HG03342 (cell line): Measurements from ENCODE around the gene RAB44.

ENCODE experiments used
- ATAC-seq: cut with Tn5 transposase; IDR thresholded peaks from one replicate; pipeline ENCODE4 v1.9.1; 2021; ENCODE audit warnings: mild to moderate bottlenecking, moderate library complexity; ENCODE audit not compliant: unreplicated experiment

RAB44 gene

DNA sequence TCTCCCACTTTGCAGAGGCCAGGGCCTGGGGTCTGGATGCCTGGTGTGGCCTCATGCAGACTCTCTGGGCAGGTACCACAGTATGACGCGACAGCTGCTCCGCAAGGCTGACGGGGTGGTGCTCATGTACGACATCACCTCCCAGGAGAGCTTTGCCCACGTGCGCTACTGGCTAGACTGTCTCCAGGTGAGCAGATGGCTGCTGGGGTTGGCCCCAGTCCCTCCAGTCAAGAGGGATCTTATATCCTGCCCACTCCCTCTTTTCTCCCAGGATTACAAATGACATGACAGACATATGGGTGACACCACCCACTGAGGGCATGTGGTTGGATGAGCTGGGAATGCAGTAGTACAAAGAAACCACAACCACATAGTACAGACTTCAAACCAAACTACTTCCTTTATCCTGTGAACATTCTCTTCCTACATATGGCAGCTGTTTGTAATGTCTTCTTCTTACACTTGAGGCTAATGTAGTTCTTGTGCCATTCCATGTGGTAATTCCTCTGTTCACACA, 29.9 kb downstream of the RAB44 start:
- no peak for ATAC-seq

DNA sequence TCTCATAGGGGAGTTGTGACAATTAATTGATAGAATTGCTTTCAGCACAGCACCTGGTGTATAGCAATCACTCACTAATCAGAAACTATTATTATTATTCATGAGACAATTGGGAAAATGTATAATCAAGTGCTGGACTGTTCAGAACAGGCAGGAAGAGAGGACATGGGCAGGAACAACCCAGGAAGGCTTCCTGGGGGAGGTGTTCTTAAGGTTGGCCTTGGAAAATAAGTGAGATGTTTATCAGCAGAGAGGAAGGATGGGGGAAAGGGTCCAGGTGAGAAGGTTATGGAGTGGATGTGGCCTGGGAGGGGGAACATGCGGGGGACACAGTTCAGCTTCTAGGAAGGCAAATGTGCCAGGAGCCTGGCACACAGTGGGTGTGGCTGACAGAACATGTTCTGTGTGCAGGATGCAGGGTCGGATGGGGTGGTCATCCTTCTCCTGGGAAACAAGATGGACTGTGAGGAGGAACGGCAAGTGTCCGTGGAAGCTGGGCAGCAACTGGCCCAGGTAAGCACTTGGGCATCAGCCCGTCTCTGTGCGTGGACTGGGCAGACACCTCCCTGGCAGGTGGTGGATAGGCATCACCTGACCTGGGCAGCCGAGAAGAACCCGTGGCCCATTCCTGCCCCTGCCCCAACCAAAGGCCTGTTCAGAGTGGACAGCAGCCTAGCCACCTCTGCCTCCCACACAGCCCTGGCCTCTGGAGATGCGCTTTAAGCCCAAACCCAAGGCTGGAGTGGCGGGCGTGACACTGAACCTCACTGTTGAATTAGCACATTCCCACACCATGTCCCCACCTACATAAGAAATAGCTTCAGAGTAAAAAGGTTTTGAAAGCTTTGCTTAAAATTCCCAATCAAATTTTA, 30.9 kb downstream of the RAB44 start:
- ATAC-seq = no peak

DNA sequence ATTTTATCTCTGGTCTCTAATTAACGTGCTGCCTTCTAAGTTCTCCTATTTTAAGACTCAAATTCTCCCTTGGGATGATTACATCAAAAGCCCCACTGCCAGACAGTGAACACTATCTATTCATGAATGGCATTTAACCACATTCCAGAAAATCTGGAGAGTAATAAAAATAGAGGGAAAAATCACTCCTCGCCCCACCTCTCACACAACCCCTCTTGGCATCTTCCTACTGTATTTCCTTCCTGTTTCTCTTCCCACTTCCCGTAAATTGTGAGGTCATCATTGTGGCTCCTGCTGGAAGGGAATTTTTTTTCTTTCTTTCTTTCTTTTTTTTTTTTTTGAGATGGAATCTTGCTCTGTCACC, 31.5 kb downstream of the RAB44 start:
- ATAC-seq = no peak

- ATAC-seq = no peak
Observed at GRCh38 chr6:36730424-36731380, 33.1 kb downstream of the RAB44 start.

- no peak for ATAC-seq
Observed at GRCh38 chr6:36731622-36732310, 34.1 kb downstream of the RAB44 start.

- ATAC-seq = no peak
Observed at GRCh38 chr6:36733300-36733699, 35.7 kb downstream of the RAB44 start.

DNA sequence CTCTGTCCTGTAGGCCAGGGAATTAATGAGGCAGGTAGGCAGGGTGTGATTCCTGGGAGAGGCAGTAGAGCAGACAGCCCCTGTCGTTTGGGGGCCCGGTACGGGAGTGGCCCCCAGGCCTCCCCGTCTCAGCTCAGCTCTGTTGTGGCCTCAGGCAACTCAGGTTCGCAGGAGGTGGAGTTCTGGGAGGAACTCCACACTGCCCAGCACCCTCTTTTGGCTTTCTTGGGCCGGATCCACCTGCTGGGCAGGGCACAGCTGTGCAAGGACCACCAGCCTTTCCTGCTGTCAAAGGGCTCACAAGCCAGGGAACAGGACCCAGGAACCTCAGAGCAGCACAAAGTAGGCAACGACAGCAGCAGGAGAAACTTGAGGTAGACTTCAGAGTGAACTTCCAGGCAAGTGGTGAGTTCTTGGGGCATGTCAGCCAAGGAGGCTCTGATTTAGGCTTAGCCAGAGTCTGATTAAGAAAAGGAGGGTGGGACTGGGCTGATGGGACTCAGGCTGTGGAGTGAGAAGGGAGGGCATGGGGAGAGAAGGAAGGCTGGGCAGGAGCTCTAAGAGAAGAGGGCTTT, 36.9 kb downstream of the RAB44 start:
- ATAC-seq = no peak

GRCh38 chr6:36735110-36736071, 37.8 kb downstream of the RAB44 start:
- ATAC-seq = no peak

- ATAC-seq = no peak
Observed at GRCh38 chr6:36737043-36737785, 39.6 kb downstream of the RAB44 start.

- ATAC-seq = no peak
Observed at GRCh38 chr6:36738108-36738507, 40.5 kb downstream of the RAB44 start.

DNA sequence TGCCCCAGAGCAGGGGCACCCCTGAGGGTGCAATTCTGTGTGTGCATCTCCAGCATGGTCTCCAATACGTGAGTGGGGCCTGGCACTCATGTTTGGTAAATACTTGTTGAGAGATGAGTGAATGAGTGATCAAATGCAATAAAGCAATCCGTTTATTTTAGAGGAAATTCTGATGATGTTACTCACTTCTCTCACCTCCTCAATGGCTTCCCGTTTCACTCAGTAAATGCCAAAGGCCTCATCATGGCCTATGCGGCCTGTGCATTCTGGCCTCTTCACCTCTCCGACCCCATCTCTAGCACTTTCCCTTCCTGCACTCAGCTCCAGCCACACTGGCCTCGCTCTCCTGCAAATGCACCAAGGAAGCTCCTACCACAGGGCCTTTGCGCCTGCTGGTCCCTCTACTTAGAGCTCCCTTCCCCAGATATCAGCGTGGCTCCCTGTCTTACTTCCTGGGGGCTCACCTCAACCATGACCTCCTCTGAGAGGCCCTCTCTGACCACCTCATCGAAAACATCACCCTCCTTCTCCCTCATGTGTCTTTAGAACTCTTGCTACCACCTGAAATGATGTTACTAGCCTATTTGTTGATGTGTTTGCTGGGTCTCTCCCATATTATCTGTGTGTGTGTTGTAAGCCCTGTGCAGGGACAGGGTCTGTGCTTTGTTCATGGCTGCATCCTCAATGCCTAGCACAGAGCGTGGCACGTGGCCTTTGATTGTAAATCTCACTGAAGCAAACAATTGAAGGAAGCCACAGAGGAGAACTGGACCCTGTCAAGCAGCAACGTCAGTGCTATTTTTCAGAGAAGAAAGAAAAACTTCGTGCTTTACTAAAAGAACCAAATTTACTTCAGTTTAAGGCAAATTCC, 42.6 kb downstream of the RAB44 start:
- no peak for ATAC-seq

DNA sequence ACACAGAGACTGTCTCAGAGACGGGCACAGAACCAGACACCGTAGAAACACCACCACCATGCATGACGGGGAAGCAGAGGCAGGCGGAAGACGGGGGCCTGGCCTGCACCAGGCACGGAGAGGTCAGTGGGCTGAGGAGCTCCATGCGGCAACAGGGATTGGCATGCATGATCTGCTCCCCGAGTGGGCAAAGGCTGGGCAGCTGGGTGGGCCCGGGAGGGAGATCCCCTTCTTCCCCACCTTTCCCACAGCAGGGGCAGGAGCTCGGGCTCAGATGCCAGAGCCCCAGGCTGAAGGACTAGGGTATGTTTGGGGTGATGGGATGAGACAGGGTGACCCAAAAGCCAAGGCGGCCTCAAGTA, 43.2 kb downstream of the RAB44 start:
- no peak for ATAC-seq

- ATAC-seq = no peak
Observed at GRCh38 chr6:36742146-36742545, 44.5 kb downstream of the RAB44 start.

DNA sequence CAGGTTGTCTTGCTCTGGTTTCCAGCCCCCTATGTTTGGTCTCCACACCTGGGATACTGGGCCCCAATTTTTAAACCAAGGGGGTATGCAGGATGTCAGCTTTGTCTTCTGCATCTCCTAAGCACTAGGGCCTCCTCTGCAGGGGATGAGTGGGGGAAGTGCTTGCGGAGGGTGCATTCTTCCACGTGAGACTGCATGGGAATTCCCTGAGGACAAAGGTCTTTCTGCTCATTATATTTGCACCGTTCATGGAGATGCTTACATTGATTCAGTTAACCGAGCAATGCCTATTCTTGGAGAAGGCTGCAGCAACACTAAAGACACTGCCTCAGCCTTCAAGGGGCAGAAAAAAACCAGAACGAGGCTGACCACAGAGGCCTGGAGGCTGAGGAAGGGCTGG, 45.4 kb downstream of the RAB44 start:
- no peak for ATAC-seq

GRCh38 chr6:36743538-36744303, 46.1 kb downstream of the RAB44 start:
- ATAC-seq = no peak

GRCh38 chr6:36744304-36744673, 46.7 kb downstream of the RAB44 start:
- ATAC-seq = no peak

GRCh38 chr6:36745283-36745682, 47.7 kb downstream of the RAB44 start:
- ATAC-seq = no peak
